ENCODE measurements around the gene SFMBT2.
"Not testable (repeated sequence)": the region's sequence is repeated elsewhere in the genome, so short reads cannot be mapped to it uniquely, and the experiment has no call there.

Gene SFMBT2

GRCh38 chr10:7184660-7185366 lies 226.0 kb downstream of the SFMBT2 start:
- no peak for TF ChIP-seq CTCF (IDR thresholded peaks at IDR 0.05)
- Histone ChIP-seq H3K4me3 (ENCODE audit: low read depth in 1 of 2, low read length in 1 of 2) (peak overlapping the region; percentile 43 to 60), H3K4me1 (ENCODE audit: control insufficient read depth in 1 of 2, insufficient read depth in 1 of 2, low read depth in 1 of 2, low read length in 1 of 2) (peaks cover 62 to 67% of the 10 kb centered on the region in 2 experiments), H3K27me3 (no peaks in the 10 kb centered on the region), H3K36me3 (no peaks in the 10 kb centered on the region), H3K9me3 (no peaks in the 10 kb centered on the region), H3K27ac (peak overlapping the region; percentile 99)

GRCh38 chr10:7184116-7184515 lies 226.7 kb downstream of the SFMBT2 start:
- not testable (repeated sequence) for H3K27me3 ChIP-seq, H3K36me3 ChIP-seq, H3K9me3 ChIP-seq
- peak overlapping the region; percentile 43 to 60 for H3K4me3 ChIP-seq (ENCODE audit: low read depth in 1 of 2, low read length in 1 of 2)
- H3K4me1 ChIP-seq (ENCODE audit: control insufficient read depth in 1 of 2, insufficient read depth in 1 of 2, low read depth in 1 of 2, low read length in 1 of 2): peaks cover 61 to 62% of the 10 kb centered on the region in 2 experiments
- peak overlapping the region; percentile 99 for H3K27ac ChIP-seq

GRCh38 chr10:7182327-7182726 lies 228.5 kb downstream of the SFMBT2 start:
- H3K9me3 ChIP-seq; H3K4me3 ChIP-seq (ENCODE audit: low read depth in 1 of 2, low read length in 1 of 2); H3K27me3 ChIP-seq; H3K27ac ChIP-seq; H3K36me3 ChIP-seq: not testable (repeated sequence)
- H3K4me1 ChIP-seq (ENCODE audit: control insufficient read depth in 1 of 2, insufficient read depth in 1 of 2, low read depth in 1 of 2, low read length in 1 of 2): peaks cover 44% of the 10 kb centered on the region in 2 experiments

- no peak for TF ChIP-seq CTCF (IDR thresholded peaks at IDR 0.05)
- Histone ChIP-seq H3K9me3 (no peaks in the 10 kb centered on the region), H3K27me3 (no peaks in the 10 kb centered on the region), H3K27ac (peak overlapping the region; percentile 10), H3K4me1 (ENCODE audit: control insufficient read depth in 1 of 2, insufficient read depth in 1 of 2, low read depth in 1 of 2, low read length in 1 of 2) (peaks cover 34 to 35% of the 10 kb centered on the region in 2 experiments), H3K36me3 (no peaks in the 10 kb centered on the region), H3K4me3 (ENCODE audit: low read depth in 1 of 2, low read length in 1 of 2) (no peak overlapping the region)
These were observed 229.4 kb downstream of the SFMBT2 start for GRCh38 chr10:7181420-7181819.

- Histone ChIP-seq H3K27ac (no peak overlapping the region), H3K36me3 (no peaks in the 10 kb centered on the region), H3K4me3 (ENCODE audit: low read depth in 1 of 2, low read length in 1 of 2) (no peak overlapping the region)
These were observed 231.3 kb downstream of the SFMBT2 start for GRCh38 chr10:7179536-7179935.

GRCh38 chr10:7173948-7174347 lies 236.9 kb downstream of the SFMBT2 start:
- no peaks in the 10 kb centered on the region for H3K36me3 ChIP-seq
- H3K4me3 ChIP-seq (ENCODE audit: low read depth in 1 of 2, low read length in 1 of 2): no peak overlapping the region
- no peaks in the 10 kb centered on the region for H3K4me1 ChIP-seq (ENCODE audit: control insufficient read depth in 1 of 2, insufficient read depth in 1 of 2, low read depth in 1 of 2, low read length in 1 of 2)
- H3K27me3 ChIP-seq: no peaks in the 10 kb centered on the region
- H3K9me3 ChIP-seq: no peaks in the 10 kb centered on the region
- H3K27ac ChIP-seq: no peak overlapping the region
- TF ChIP-seq CTCF (IDR thresholded peaks at IDR 0.05): no peak

More at GRCh38 chr10:7179536-7179935, 231.3 kb downstream of the SFMBT2 start:
- no peak for TF ChIP-seq CTCF (IDR thresholded peaks at IDR 0.05)
- no peaks in the 10 kb centered on the region for H3K9me3 ChIP-seq
- H3K4me1 ChIP-seq (ENCODE audit: control insufficient read depth in 1 of 2, insufficient read depth in 1 of 2, low read depth in 1 of 2, low read length in 1 of 2): peaks cover 16 to 17% of the 10 kb centered on the region in 2 experiments
- H3K27me3 ChIP-seq: no peaks in the 10 kb centered on the region
